GM19043 (cell line): ENCODE data around the gene FAM43B.

ENCODE experiments used
- ATAC-seq: cut with Tn5 transposase; IDR thresholded peaks from one replicate; pipeline ENCODE4 v1.9.1; 2021; ENCODE audit warnings: low read depth; ENCODE audit not compliant: unreplicated experiment

FAM43B gene

GRCh38 chr1:20589331-20590278 is 37.2 kb downstream of the FAM43B start:
- ATAC-seq, result no peak

GRCh38 chr1:20590306-20590777 is 38.0 kb downstream of the FAM43B start:
- ATAC-seq, result no peak

GRCh38 chr1:20593756-20594155 is 41.4 kb downstream of the FAM43B start:
- no peak for ATAC-seq

- no peak for ATAC-seq
Observed at GRCh38 chr1:20594746-20595145, 42.4 kb downstream of the FAM43B start.

GRCh38 chr1:20596106-20596505 is 43.7 kb downstream of the FAM43B start:
- no peak for ATAC-seq

- no peak for ATAC-seq
Observed at GRCh38 chr1:20597650-20598049, 45.3 kb downstream of the FAM43B start.

- ATAC-seq, result no peak
Observed at GRCh38 chr1:20600156-20600555, 47.8 kb downstream of the FAM43B start.

- ATAC-seq, result no peak
Observed at GRCh38 chr1:20601129-20601825, 48.9 kb downstream of the FAM43B start.

- no peak for ATAC-seq
Observed at GRCh38 chr1:20602851-20603450, 50.6 kb downstream of the FAM43B start.

GRCh38 chr1:20603504-20604464 is 51.4 kb downstream of the FAM43B start:
- no peak for ATAC-seq
